HCT116 (cell line): Measurements from ENCODE around the gene CSTF3. TPM values are rescaled to one million over a fixed set of nuclear protein-coding genes. Genes with fewer than 3 reads are reported as not detected.

Source experiments
- ATAC-seq: fragments of 200-7000 bp; cut with Tn5 transposase; 2 replicates; pipeline ENCODE4 v1.9.1; 2020; ENCODE audit warnings: mild to moderate bottlenecking, moderate library complexity
- BruUV-seq: library from RNA; stranded (reverse); fragments of 400-500 nt; replicated peaks from 2 replicates; lab custom pipeline; 2021; lab: Mats Ljungman, UMichigan
- CTCF ChIA-PET: fragments of 300-600 bp; sonication (Branson Sonifier 250); formaldehyde crosslinking; loops from one replicate; lab custom pipeline; 2021; ENCODE audit warnings: antibody characterized with exemption; lab: Charles Lee
- POLR2A ChIA-PET: fragments of 300-600, 350-600 bp; sonication (Branson Sonifier 250); formaldehyde crosslinking; loops from one replicate; lab custom pipeline; 2021; ENCODE audit warnings: antibody characterized with exemption; lab: Charles Lee
- RAD21 ChIA-PET, 2 experiments: fragments of 300-600 bp; sonication (Branson Sonifier 250); formaldehyde crosslinking; loops; one replicate each; lab custom pipeline; 2023; ENCODE audit warnings: low total read pairs in 2 of 2; ENCODE audit not compliant: uncharacterized antibody in 2 of 2, unreplicated experiment in 2 of 2, low non-redundant PET in 1 of 2; lab: Charles Lee
- DNase-seq: peaks from one replicate; pipeline ENCODE4 v3.0.0-alpha.2; 2010; ENCODE audit warnings: low read depth, low spot score
- H2AFZ ChIP-seq: fragments of 200-600 bp; shearing (Covaris generic), sonication (generic); 2 replicates; pipeline ENCODE4 v1.6.1; 2017; ENCODE audit warnings: low read depth, mixed run types, mixed read lengths, antibody characterized with exemption, low read length; ENCODE audit not compliant: poor library complexity, severe bottlenecking
- H3K27ac ChIP-seq: 2 replicates; pipeline ENCODE4 v1.5.1; 2012; ENCODE audit warnings: low read depth, low read length
- H3K27me3 ChIP-seq: fragments of 200-600 bp; sonication (generic); 2 replicates; pipeline ENCODE4 v1.6.1; 2016; ENCODE audit warnings: mixed run types, low read length, mixed read lengths; ENCODE audit not compliant: insufficient read depth
- H3K36me3 ChIP-seq, 2 experiments: fragments of 200-500 bp in 1 of 2; fragments of 200-600 bp in 1 of 2; sonication (Bioruptor generic) in 1 of 2; sonication (generic) in 1 of 2; 2 replicates each; pipeline versions ENCODE4 v1.5.1 to v1.6.1; 2014 to 2016; ENCODE audit warnings: low read length in 2 of 2, inconsistent platforms in 1 of 2, mixed read lengths in 1 of 2, mixed run types in 1 of 2; ENCODE audit not compliant: insufficient read depth in 2 of 2, control insufficient read depth in 1 of 2
- H3K4me1 ChIP-seq, 2 experiments: fragments of 200-600 bp in 1 of 2; sonication (generic) in 1 of 2; 2 replicates each; pipeline versions ENCODE4 v1.5.1 to v1.6.1; 2012 to 2017; ENCODE audit warnings: low read length in 2 of 2, inconsistent platforms in 1 of 2, mild to moderate bottlenecking in 1 of 2, mixed read lengths in 1 of 2, mixed run types in 1 of 2, moderate library complexity in 1 of 2; ENCODE audit not compliant: insufficient read depth in 2 of 2, control insufficient read depth in 1 of 2
- H3K4me2 ChIP-seq: fragments of 200-600 bp; sonication (generic); 2 replicates; pipeline ENCODE4 v1.6.1; 2017; ENCODE audit warnings: mixed run types, low read length, mixed read lengths
- H3K4me3 ChIP-seq, 2 experiments: fragments of 200-600 bp in 1 of 2; sonication (generic) in 1 of 2; replicated peaks in 1 of 2; 2 replicates each; pipeline ENCODE4 v1.5.1; 2011 to 2016; ENCODE audit warnings: low read length in 2 of 2, control low read depth in 1 of 2, low read depth in 1 of 2, mild to moderate bottlenecking in 1 of 2, mixed read lengths in 1 of 2, mixed run types in 1 of 2
- H3K79me2 ChIP-seq: fragments of 200-600 bp; sonication (generic); 2 replicates; pipeline ENCODE4 v1.6.1; 2017; ENCODE audit warnings: mild to moderate bottlenecking, mixed run types, low read length, moderate library complexity, mixed read lengths; ENCODE audit not compliant: insufficient read depth
- H3K9ac ChIP-seq: fragments of 200-600 bp; sonication (generic); 2 replicates; pipeline ENCODE4 v1.6.1; 2016; ENCODE audit warnings: low read length, mixed read lengths
- H3K9me2 ChIP-seq: fragments of 200-600 bp; sonication (generic), shearing (Covaris generic); 2 replicates; pipeline ENCODE4 v1.6.1; 2017; ENCODE audit warnings: mixed run types, mild to moderate bottlenecking, moderate library complexity; ENCODE audit not compliant: insufficient read depth
- H3K9me3 ChIP-seq, 2 experiments: fragments of 200-500 bp in 1 of 2; fragments of 200-600 bp in 1 of 2; sonication (Bioruptor generic) in 1 of 2; sonication (generic) in 1 of 2; 2 replicates each; pipeline ENCODE4 v1.6.1; 2014 to 2017; ENCODE audit warnings: low read length in 2 of 2, mixed read lengths in 2 of 2, inconsistent platforms in 1 of 2, low read depth in 1 of 2, mild to moderate bottlenecking in 1 of 2, mixed run types in 1 of 2, moderate library complexity in 1 of 2; ENCODE audit not compliant: control insufficient read depth in 1 of 2, insufficient read depth in 1 of 2
- H4K20me1 ChIP-seq: fragments of 200-600 bp; sonication (generic), shearing (Covaris generic); 2 replicates; pipeline ENCODE4 v1.6.1; 2017; ENCODE audit warnings: mixed run types, mild to moderate bottlenecking, moderate library complexity; ENCODE audit not compliant: insufficient read depth
- CBX3 ChIP-seq: IDR thresholded peaks from 2 replicates; pipeline ENCODE4 v1.6.1; 2012; ENCODE audit warnings: low read depth
- CTCF ChIP-seq, 3 experiments: fragments of 200-600 bp in 1 of 3; sonication (generic) in 1 of 3; IDR thresholded peaks in 2 of 3; conservative IDR thresholded peaks in 1 of 3; 2 replicates each; pipeline ENCODE4 v1.5.1; 2012 to 2017; ENCODE audit warnings: low read depth in 2 of 3, low read length in 2 of 3, antibody characterized with exemption in 1 of 3, borderline replicate concordance in 1 of 3, control low read depth in 1 of 3, mild to moderate bottlenecking in 1 of 3, mixed read lengths in 1 of 3, mixed run types in 1 of 3, moderate library complexity in 1 of 3; ENCODE audit not compliant: insufficient read depth in 1 of 3
- EGR1 ChIP-seq: IDR thresholded peaks from 2 replicates; pipeline ENCODE4 v1.6.1; 2012; ENCODE audit warnings: low read depth
- EZH2 ChIP-seq: fragments of 200-600 bp; sonication (generic); IDR thresholded peaks from 2 replicates; pipeline ENCODE4 v1.6.1; 2017; ENCODE audit warnings: antibody characterized with exemption, mixed run types
- EZH2phosphoT487 ChIP-seq: fragments of 200-600 bp; IDR thresholded peaks from 2 replicates; pipeline ENCODE4 v1.6.1; 2018; ENCODE audit warnings: antibody characterized with exemption, borderline replicate concordance
- FOSL1 ChIP-seq: IDR thresholded peaks from 2 replicates; pipeline ENCODE4 v1.6.1; 2012; ENCODE audit warnings: low read depth
- MAX ChIP-seq: IDR thresholded peaks from 2 replicates; pipeline ENCODE4 v1.6.1; 2012
- POLR2A ChIP-seq: IDR thresholded peaks from 2 replicates; pipeline ENCODE4 v1.7.0; 2011; ENCODE audit warnings: borderline replicate concordance; ENCODE audit not compliant: insufficient read depth, insufficient read length; ENCODE audit errors: extremely low read depth
- ZBTB33 ChIP-seq: IDR thresholded peaks from 2 replicates; pipeline ENCODE4 v1.6.1; 2011; ENCODE audit warnings: mild to moderate bottlenecking, low read length, moderate library complexity; ENCODE audit not compliant: insufficient replicate concordance; ENCODE audit errors: extremely low read depth
- ZNF274 ChIP-seq: fragments of 200-500 bp; sonication (Bioruptor generic); IDR thresholded peaks from 2 replicates; pipeline ENCODE4 v1.6.1; 2014; ENCODE audit warnings: mild to moderate bottlenecking, low read depth, low read length, inconsistent platforms
- intact Hi-C: fragments of 100-400 bp; cut with micrococcal nuclease; formaldehyde crosslinking; loops from 2 replicates; pipeline ENCODE4 v1.10.0; 2022
- total RNA-seq: library from RNA; stranded (reverse); gene quantifications from one replicate; pipeline ENCODE4 v1.2.1, GENCODE V29; 2021; ENCODE audit not compliant: unreplicated experiment

The CSTF3 gene
- total RNA-seq, 1 experiment from 2014 or later: 39.3 TPM

GRCh38 chr11:33161120-33162005 is at the start of gene CSTF3 (continued):
- peak; percentile 16; the same call in 1 of the 2 replicates for TF ChIP-seq FOSL1

GRCh38 chr11:33208150-33208549 is 46.9 kb upstream of the CSTF3 start:
- intact Hi-C loops: no loop called here
- H3K79me2 ChIP-seq: no peaks in the 10 kb centered on the region
- no peaks in the 10 kb centered on the region for H3K4me1 ChIP-seq
- ChIA-PET POLR2A (no interaction called here), CTCF (no interaction called here), RAD21 (interaction anchor here in 1 of 2 experiments (0.6 kb wide), 1 partner anchor 112 kb away, joined by 3 read pairs; no protein-coding TSS in a partner anchor)
- no peaks in the 10 kb centered on the region for H3K9me2 ChIP-seq
- no peaks in the 10 kb centered on the region for H4K20me1 ChIP-seq
- no TSS peak for BruUV-seq
- DNase-seq: no peak
- no peaks in the 10 kb centered on the region for H3K36me3 ChIP-seq
- no peak overlapping the region for H3K4me3 ChIP-seq
- TF ChIP-seq EZH2phosphoT487 (no peak), ZNF274 (no peak), ZBTB33 (no peak), EZH2 (no peak), CBX3 (no peak), POLR2A (no peak), EGR1 (no peak), FOSL1 (no peak), MAX (no peak), CTCF (IDR thresholded peaks at IDR 0.05 in 2 of 3, conservative IDR thresholded peaks at IDR 0.05 in 1 of 3; ENCODE audit: borderline replicate concordance in 1 of 3, insufficient read depth in 1 of 3, low read depth in 2 of 3, low read length in 2 of 3) (no peak)
- TF ChIP-seq, all 23 proteins: peak for 0
- H3K9ac ChIP-seq: no peak overlapping the region
- no peak overlapping the region for H3K4me2 ChIP-seq
- H2AFZ ChIP-seq: no peak overlapping the region
- no peak for ATAC-seq
- no peak overlapping the region for H3K27ac ChIP-seq
- H3K9me3 ChIP-seq: no peaks in the 10 kb centered on the region
- H3K27me3 ChIP-seq: no peaks in the 10 kb centered on the region
